A549 (cell line): ENCODE results near the gene IL4. TPM values are rescaled to one million over a fixed set of nuclear protein-coding genes. Genes with fewer than 3 reads are reported as not detected.

Experiments used
- ATAC-seq, 2 experiments: fragments of 200-7000 bp in 1 of 2; fragments of >200 bp in 1 of 2; cut with Nextera tagmentation in 1 of 2; cut with Tn5 transposase in 1 of 2; 3 replicates each; pipeline versions ENCODE4 v1.8.0 to v1.9.1; 2018 to 2020; ENCODE audit warnings: mild to moderate bottlenecking in 1 of 2, moderate library complexity in 1 of 2
- CTCF ChIA-PET: fragments of 300-600 bp; sonication (Branson Sonifier 250); formaldehyde crosslinking; extraction: SDS; loops from one replicate; lab custom pipeline; 2021; ENCODE audit warnings: antibody characterized with exemption, inconsistent platforms; lab: Yijun Ruan, JAX
- POLR2A ChIA-PET: fragments of 350-600 bp; formaldehyde crosslinking; extraction: SDS; loops from one replicate; lab custom pipeline; 2021; ENCODE audit warnings: antibody characterized with exemption, inconsistent platforms; lab: Yijun Ruan, JAX
- DNase-seq, 2 experiments: peaks; one replicate each; pipeline versions ENCODE4 v3.0.0 to v3.0.0-alpha.2; 2011 to 2016; ENCODE audit warnings: low read depth in 1 of 2, low spot score in 1 of 2
- FAIRE-seq: peaks from 2 replicates; lab custom pipeline; 2011; peaks lifted over from hg19 to GRCh38; lab: Jason Lieb, UNC
- H3K27ac ChIP-seq, 2 experiments: fragments of >200 bp; sonication (Bioruptor Twin); formaldehyde crosslinking; 3 replicates each; pipeline ENCODE4 v1.5.1; 2016 to 2017
- H3K4me1 ChIP-seq: fragments of >200 bp; sonication (Bioruptor Twin); formaldehyde crosslinking; 3 replicates; pipeline ENCODE4 v1.6.1; 2016
- H3K4me2 ChIP-seq: fragments of >200 bp; sonication (Bioruptor Twin); formaldehyde crosslinking; 3 replicates; pipeline ENCODE4 v1.6.1; 2016
- H3K4me3 ChIP-seq: fragments of >200 bp; sonication (Bioruptor Twin); formaldehyde crosslinking; 3 replicates; pipeline ENCODE4 v1.5.1; 2016
- H3K9me3 ChIP-seq: fragments of >200 bp; sonication (Bioruptor Twin); formaldehyde crosslinking; 3 replicates; pipeline ENCODE4 v1.6.1; 2016
- CEBPB ChIP-seq, 2 experiments: fragments of >200 bp in 1 of 2; sonication (Bioruptor Twin) in 1 of 2; formaldehyde crosslinking in 1 of 2; IDR thresholded peaks; 2 replicates each; pipeline ENCODE4 v1.6.1; 2012 to 2016
- CHD4 ChIP-seq: fragments of 200-600 bp; sonication (generic); IDR thresholded peaks from 2 replicates; pipeline ENCODE4 v1.6.1; 2016; ENCODE audit warnings: antibody characterized with exemption, mild to moderate bottlenecking, borderline replicate concordance
- CTCF ChIP-seq: fragments of >200 bp; sonication (Bioruptor Twin); formaldehyde crosslinking; IDR thresholded peaks from 3 replicates; pipeline ENCODE4 v1.5.1; 2016
- FOSL2 ChIP-seq, 2 experiments: fragments of 450-650 bp in 1 of 2; fragments of >200 bp in 1 of 2; sonication (Bioruptor Twin) in 1 of 2; formaldehyde crosslinking; IDR thresholded peaks; 2 replicates each; pipeline versions ENCODE4 v1.5.0 to v1.6.1; 2016 to 2020; ENCODE audit warnings: mild to moderate bottlenecking in 1 of 2, moderate library complexity in 1 of 2
- FOXS1 ChIP-seq: fragments of 250-450 bp; sonication (Bioruptor Pico); IDR thresholded peaks from 2 replicates; pipeline ENCODE4 v1.5.0; 2020; ENCODE audit warnings: mild to moderate bottlenecking, moderate library complexity
- GATA3 ChIP-seq: IDR thresholded peaks from 2 replicates; pipeline ENCODE4 v1.6.1; 2012; ENCODE audit warnings: borderline replicate concordance
- HMGXB4 ChIP-seq: fragments of 250-450 bp; sonication (Bioruptor Pico); IDR thresholded peaks from 2 replicates; pipeline ENCODE4 v1.5.0; 2021; ENCODE audit warnings: mild to moderate bottlenecking, moderate library complexity, borderline replicate concordance
- JUNB ChIP-seq: fragments of >200 bp; sonication (Bioruptor Twin); formaldehyde crosslinking; IDR thresholded peaks from 2 replicates; pipeline ENCODE4 v1.6.1; 2016
- KDM1A ChIP-seq: fragments of 200-600 bp; sonication (generic); IDR thresholded peaks from 2 replicates; pipeline ENCODE4 v1.6.1; 2016; ENCODE audit warnings: low read depth, mild to moderate bottlenecking
- MAFK ChIP-seq: fragments of 450-650 bp; IDR thresholded peaks from 2 replicates; pipeline ENCODE4 v1.6.1; 2014; ENCODE audit not compliant: partially characterized antibody
- MYC ChIP-seq: IDR thresholded peaks from 2 replicates; pipeline ENCODE4 v1.6.1; 2012; ENCODE audit warnings: mild to moderate bottlenecking, inconsistent platforms, low read length, improper control_type of control experiment, borderline replicate concordance
- NPAS2 ChIP-seq: fragments of 250-450 bp; sonication (Bioruptor Pico); IDR thresholded peaks from 2 replicates; pipeline ENCODE4 v1.8.0; 2022; ENCODE audit warnings: mild to moderate bottlenecking, moderate library complexity, borderline replicate concordance
- PBX3 ChIP-seq: IDR thresholded peaks from 2 replicates; pipeline ENCODE4 v1.6.1; 2012
- RAD21 ChIP-seq, 2 experiments: fragments of >200 bp in 1 of 2; sonication (Bioruptor Twin) in 1 of 2; formaldehyde crosslinking in 1 of 2; IDR thresholded peaks in 1 of 2; conservative IDR thresholded peaks in 1 of 2; 2 replicates in 1 of 2; 3 replicates in 1 of 2; pipeline ENCODE4 v1.6.1; 2012 to 2018; ENCODE audit warnings: inconsistent platforms in 1 of 2
- RARB ChIP-seq: fragments of 250-450 bp; sonication (Bioruptor Pico); IDR thresholded peaks from 2 replicates; pipeline ENCODE4 v1.8.0; 2021; ENCODE audit warnings: mild to moderate bottlenecking, moderate library complexity
- REST ChIP-seq: fragments of 200-600 bp; sonication (generic); IDR thresholded peaks from 2 replicates; pipeline ENCODE4 v1.6.1; 2016; ENCODE audit warnings: antibody characterized with exemption, mild to moderate bottlenecking, moderate library complexity
- SMC3 ChIP-seq: fragments of >200 bp; sonication (Bioruptor Twin); formaldehyde crosslinking; IDR thresholded peaks from 3 replicates; pipeline ENCODE4 v1.6.1; 2018; ENCODE audit warnings: inconsistent platforms
- ZNF302 ChIP-seq: fragments of 250-450 bp; sonication (Bioruptor Pico); IDR thresholded peaks from 2 replicates; pipeline ENCODE4 v1.9.0; 2021; ENCODE audit warnings: inconsistent platforms, mild to moderate bottlenecking, moderate library complexity
- WGBS: methylation state at CpG from one replicate; pipeline ENCODE4 v1.1.6; 2017; ENCODE audit errors: missing lambda C conversion rate; 5-methylcytosine and 5-hydroxymethylcytosine counted together
- polyA plus RNA-seq, 4 experiments: library from polyadenylated mRNA; depleted of rRNA in 3 of 4; stranded (reverse); fragments of >200 nt; fragmentation: RNase III in 1 of 4; extraction: RNeasy Plus Mini Kit Qiagen cat#74134 plus additional on column Dnase treatment in 1 of 4; gene quantifications; 2 replicates in 3 of 4; 3 replicates in 1 of 4; pipeline ENCODE4 v1.2.3, GENCODE V29; 2011 to 2017

The IL4 gene
- polyA plus RNA-seq, 2 of the 4 experiments (the other 2 are of a cell fraction) = not detected

GRCh38 chr5:132704875-132705274 lies 31.1 kb downstream of the IL4 start:
- Histone ChIP-seq H3K4me1 (peaks cover 17% of the 10 kb centered on the region), H3K4me3 (no peak overlapping the region), H3K9me3 (no peaks in the 10 kb centered on the region), H3K27ac (no peak overlapping the region; a peak in 1 of 6 replicates), H3K4me2 (peak overlapping the region; percentile 54)
- ChIA-PET POLR2A (no interaction called here), CTCF (interaction anchor here (1.2 to 1.9 kb wide), 2 partner anchors 28 to 115 kb away, joined by 3 to 7 read pairs; no protein-coding TSS in a partner anchor)
- peak; percentile 17 to 24 for DNase-seq
- 57% methylated on average over 1 of the region's 1 CpG for WGBS
- peak in 1 of 2 experiments; percentile 69; a peak in 2 of 6 replicates for ATAC-seq
- TF ChIP-seq FOSL2 (IDR thresholded peaks at IDR 0.05) = no peak
- peak; percentile 35; the same call in 1 of the 2 replicates for TF ChIP-seq FOSL2 (CRISPR knock-in tag; IDR thresholded peaks at IDR 0.05)
- TF ChIP-seq HMGXB4 (CRISPR knock-in tag) = no peak
- TF ChIP-seq JUNB = peak; percentile 16; the same call in 1 of the 2 replicates
- FAIRE-seq = peak; percentile 86

GRCh38 chr5:132708645-132709044 lies 34.9 kb downstream of the IL4 start:
- ATAC-seq = no peak
- no peak for DNase-seq
- H3K4me3 ChIP-seq = no peak overlapping the region
- H3K27ac ChIP-seq = no peak overlapping the region
- TF ChIP-seq KDM1A = no peak
- TF ChIP-seq FOSL2 (IDR thresholded peaks at IDR 0.05) = no peak
- no peak for TF ChIP-seq FOSL2 (CRISPR knock-in tag; IDR thresholded peaks at IDR 0.05)
- TF ChIP-seq CHD4 = no peak
- no peak for TF ChIP-seq NPAS2
- no peak for TF ChIP-seq PBX3
- TF ChIP-seq JUNB = no peak
- no peak for TF ChIP-seq REST
- no peak for TF ChIP-seq RARB (CRISPR knock-in tag)
- TF ChIP-seq ZNF302 (CRISPR knock-in tag) = no peak
- TF ChIP-seq GATA3 = no peak
- CTCF ChIA-PET = interaction anchor here (0.6 to 1.9 kb wide), 7 partner anchors 8 to 321 kb away, joined by 3 to 5 read pairs (median 4); no protein-coding TSS in a partner anchor
- peaks cover 17% of the 10 kb centered on the region for H3K4me1 ChIP-seq
- H3K9me3 ChIP-seq = no peaks in the 10 kb centered on the region
- POLR2A ChIA-PET = no interaction called here
- H3K4me2 ChIP-seq = no peak overlapping the region
- FAIRE-seq = no peak

- Histone ChIP-seq H3K27ac (no peak overlapping the region), H3K4me3 (no peak overlapping the region), H3K4me2 (no peak overlapping the region), H3K4me1 (no peaks in the 10 kb centered on the region), H3K9me3 (no peaks in the 10 kb centered on the region)
- FAIRE-seq = peak; percentile 78
- 79% methylated on average over 11 of the region's 11 CpGs for WGBS
- ATAC-seq = peak in 1 of 2 experiments; percentile 30; a peak in 1 of 6 replicates
- DNase-seq = peak in 1 of 2 experiments; percentile 7
- TF ChIP-seq SMC3 (peak; percentile 46; the same call in 2 of the 3 replicates), MYC (no peak), CTCF (peak; percentile 59), MAFK (peak; percentile 70), RAD21 (conservative IDR thresholded peaks at IDR 0.05 in 1 of 2, IDR thresholded peaks at IDR 0.05 in 1 of 2) (peak; percentile 31 to 44; a peak in 3 of 5 replicates), CEBPB (IDR thresholded peaks at IDR 0.05) (peak; percentile 36 to 45; a peak in 2 of 4 replicates), FOXS1 (CRISPR knock-in tag) (no peak)
- CTCF ChIA-PET = interaction anchor here (0.6 to 3.6 kb wide), 10 partner anchors 11 to 188 kb away, joined by 3 to 15 read pairs (median 3); partner anchors contain the start of gene IL4
- POLR2A ChIA-PET = no interaction called here
Measured at GRCh38 chr5:132714456-132715307, 40.9 kb downstream of the IL4 start.
